ENCODE data around the gene MED8.

The MED8 gene

GRCh38 chr1:43334453-43335205, 55.0 kb downstream of the MED8 start:
- no peak for DNase-seq (ENCODE audit: low read depth)

Measured in stimulated activated CD8-positive, alpha-beta memory T cell treated with anti-CD3 and anti-CD28 coated beads, Interleukin-12 subunit alpha, Interleukin-12 subunit beta, amount 100 ng/mL, for 4 hours (primary cell).